ENCODE measurements around the gene PPT2.

Gene PPT2

GRCh38 chr6:32131439-32131948 is 22.4 kb upstream of the PPT2 start:
- TF ChIP-seq SIN3A (IDR thresholded peaks at IDR 0.05; ENCODE audit: borderline replicate concordance, insufficient read depth, low read length) (no peak), FOXP2 (optimal IDR thresholded peaks at IDR 0.05; ENCODE audit: borderline replicate concordance, extremely low read depth, extremely low read length, insufficient read depth) (no peak), POLR2AphosphoS5 (IDR thresholded peaks at IDR 0.05; ENCODE audit: low read depth, low read length) (no peak), TAF1 (IDR thresholded peaks at IDR 0.05; ENCODE audit: borderline replicate concordance, insufficient read depth, low read length) (no peak), REST (IDR thresholded peaks at IDR 0.05; ENCODE audit: insufficient read depth in 1 of 2, low read depth in 2 of 2, low read length in 2 of 2) (no peak)

DNA sequence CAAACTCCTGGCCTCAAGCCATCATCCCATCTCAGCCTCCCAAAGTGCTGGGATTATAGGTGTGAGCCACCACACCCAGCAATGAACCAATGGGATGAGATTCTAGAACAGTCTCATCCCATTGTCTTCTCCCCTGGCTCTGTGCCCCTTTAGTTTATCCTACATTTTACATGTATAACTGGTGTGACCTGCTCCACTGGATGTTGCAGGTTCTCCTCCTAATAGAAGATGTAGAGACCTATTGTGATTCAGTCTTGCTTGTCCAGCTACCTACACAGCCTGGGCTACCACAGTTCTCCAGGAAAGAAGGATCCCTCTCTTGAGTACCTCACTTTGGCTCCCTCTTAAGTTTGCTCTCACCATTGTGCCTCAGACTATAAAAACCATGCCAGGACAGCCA is 21.8 kb upstream of the PPT2 start:
- TF ChIP-seq SIN3A (IDR thresholded peaks at IDR 0.05; ENCODE audit: borderline replicate concordance, insufficient read depth, low read length) (no peak), TAF1 (IDR thresholded peaks at IDR 0.05; ENCODE audit: borderline replicate concordance, insufficient read depth, low read length) (no peak), FOXP2 (optimal IDR thresholded peaks at IDR 0.05; ENCODE audit: borderline replicate concordance, extremely low read depth, extremely low read length, insufficient read depth) (no peak)

- TF ChIP-seq SIN3A (IDR thresholded peaks at IDR 0.05; ENCODE audit: borderline replicate concordance, insufficient read depth, low read length), result no peak
- no peak for TF ChIP-seq POLR2AphosphoS5 (IDR thresholded peaks at IDR 0.05; ENCODE audit: low read depth, low read length)
- TF ChIP-seq FOXP2 (optimal IDR thresholded peaks at IDR 0.05; ENCODE audit: borderline replicate concordance, extremely low read depth, extremely low read length, insufficient read depth), result no peak
- no peak for TF ChIP-seq TAF1 (IDR thresholded peaks at IDR 0.05; ENCODE audit: borderline replicate concordance, insufficient read depth, low read length)
- no peak for TF ChIP-seq REST (IDR thresholded peaks at IDR 0.05; ENCODE audit: insufficient read depth in 1 of 2, low read depth in 2 of 2, low read length in 2 of 2)
Measured at GRCh38 chr6:32133786-32134185, 20.2 kb upstream of the PPT2 start.

GRCh38 chr6:32137454-32137853 is 16.5 kb upstream of the PPT2 start:
- TF ChIP-seq POLR2AphosphoS5 (IDR thresholded peaks at IDR 0.05; ENCODE audit: low read depth, low read length) (no peak), TAF1 (IDR thresholded peaks at IDR 0.05; ENCODE audit: borderline replicate concordance, insufficient read depth, low read length) (no peak), REST (IDR thresholded peaks at IDR 0.05; ENCODE audit: insufficient read depth in 1 of 2, low read depth in 2 of 2, low read length in 2 of 2) (no peak)

- TF ChIP-seq REST (IDR thresholded peaks at IDR 0.05; ENCODE audit: insufficient read depth in 1 of 2, low read depth in 2 of 2, low read length in 2 of 2) (no peak), SIN3A (IDR thresholded peaks at IDR 0.05; ENCODE audit: borderline replicate concordance, insufficient read depth, low read length) (no peak), TAF1 (IDR thresholded peaks at IDR 0.05; ENCODE audit: borderline replicate concordance, insufficient read depth, low read length) (no peak), FOXP2 (optimal IDR thresholded peaks at IDR 0.05; ENCODE audit: borderline replicate concordance, extremely low read depth, extremely low read length, insufficient read depth) (no peak), POLR2AphosphoS5 (IDR thresholded peaks at IDR 0.05; ENCODE audit: low read depth, low read length) (no peak)
Measured at GRCh38 chr6:32139590-32139989, 14.4 kb upstream of the PPT2 start.

Data from PFSK-1 (cell line).